ENCODE data around the gene TAS1R3.

The TAS1R3 gene

GRCh38 chr1:1340791-1341548 lies 9.9 kb downstream of the TAS1R3 start:
- DNase-seq, result no peak

GRCh38 chr1:1341549-1342021 lies 10.5 kb downstream of the TAS1R3 start:
- no peak for DNase-seq

GRCh38 chr1:1342061-1342562 lies 11.0 kb downstream of the TAS1R3 start:
- no peak for DNase-seq

- no peak for DNase-seq
Observed at GRCh38 chr1:1342584-1343115, 11.6 kb downstream of the TAS1R3 start.

- DNase-seq, result no peak
Observed at GRCh38 chr1:1343811-1344421, 12.8 kb downstream of the TAS1R3 start.

GRCh38 chr1:1344655-1345361 lies 13.7 kb downstream of the TAS1R3 start:
- DNase-seq, result peak; percentile 64

- no peak for DNase-seq
Observed at GRCh38 chr1:1345384-1345783, 14.3 kb downstream of the TAS1R3 start.

- DNase-seq, result no peak
Observed at GRCh38 chr1:1345860-1346500, 14.9 kb downstream of the TAS1R3 start.

GRCh38 chr1:1346501-1346890 lies 15.4 kb downstream of the TAS1R3 start:
- no peak for DNase-seq

- no peak for DNase-seq
Observed at GRCh38 chr1:1347026-1347595, 16.0 kb downstream of the TAS1R3 start.

GRCh38 chr1:1347663-1348419 lies 16.8 kb downstream of the TAS1R3 start:
- no peak for DNase-seq

- DNase-seq, result peak; percentile 21
Observed at GRCh38 chr1:1348420-1349255, 17.6 kb downstream of the TAS1R3 start.

- DNase-seq, result peak; percentile 81
Observed at GRCh38 chr1:1349256-1350012, 18.4 kb downstream of the TAS1R3 start, which contains the start of gene DVL1. DVL1 (minus strand) TSS chr1:1349418; CDS start chr1:1349065, 353 bp downstream.

- no peak for DNase-seq
Observed at GRCh38 chr1:1351511-1352427, 20.7 kb downstream of the TAS1R3 start.

- no peak for DNase-seq
Observed at GRCh38 chr1:1352786-1353388, 21.8 kb downstream of the TAS1R3 start.

- no peak for DNase-seq
Observed at GRCh38 chr1:1353389-1354151, 22.5 kb downstream of the TAS1R3 start.
